Peyer's patch (tissue), 4 donors: Measurements from ENCODE around the gene NFATC3.

Experiments used
- POLR2A ChIP-seq, 2 donors: fragments of 450-650 bp; IDR thresholded peaks; one replicate each; pipeline ENCODE4 v1.5.1; 2017; ENCODE audit warnings: antibody characterized with exemption in 2 of 2, mild to moderate bottlenecking in 2 of 2, moderate library complexity in 2 of 2
- TF ChIP-seq, protein P1 (sequence below), 6 experiments: fragments of 450-650 bp in 4 of 6; fragments of 200-600 bp in 2 of 6; sonication (generic) in 1 of 6; IDR thresholded peaks; one replicate each; pipeline ENCODE4 v1.5.1; 2017 to 2019; ENCODE audit warnings: antibody characterized with exemption in 6 of 6, mild to moderate bottlenecking in 3 of 6, moderate library complexity in 1 of 6

DNA sequence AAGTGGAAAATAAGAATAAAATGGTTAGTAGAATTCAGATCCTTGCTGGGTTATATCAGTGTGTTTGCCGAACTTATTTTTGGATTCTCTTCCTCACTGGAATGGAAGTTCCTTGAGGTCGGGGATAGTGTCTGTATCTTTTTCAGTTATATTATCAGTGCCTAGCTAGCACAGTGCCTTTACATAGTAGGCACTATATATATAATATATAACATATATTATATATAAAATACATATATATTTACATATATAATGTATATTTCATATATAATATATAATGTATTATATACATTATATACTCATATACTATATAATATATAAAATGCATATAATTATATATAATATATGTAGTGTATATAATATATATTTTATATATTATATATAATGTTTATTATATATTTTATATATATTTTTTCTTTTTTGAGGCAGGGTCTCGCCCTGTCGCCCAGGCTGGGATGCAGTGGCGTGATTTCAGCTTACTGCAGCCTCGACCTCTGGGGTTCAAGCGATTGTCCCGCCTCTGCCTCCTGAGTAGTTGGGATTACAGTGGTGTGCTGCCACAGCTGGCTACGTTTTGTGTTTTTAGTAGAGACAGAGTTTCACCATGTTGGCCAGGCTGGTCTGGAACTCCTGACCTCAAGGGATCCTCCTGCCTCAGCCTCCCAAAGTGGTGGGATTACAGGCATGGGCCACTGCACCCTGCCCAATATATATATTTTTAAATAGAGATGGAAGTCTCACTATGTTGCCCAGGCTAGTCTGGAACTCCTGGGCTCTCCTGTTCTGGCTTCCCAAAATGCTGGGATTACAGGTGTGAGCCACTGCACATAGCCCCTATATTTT is 3.2 kb downstream of the NFATC3 start:
- TF ChIP-seq, protein P1, sequence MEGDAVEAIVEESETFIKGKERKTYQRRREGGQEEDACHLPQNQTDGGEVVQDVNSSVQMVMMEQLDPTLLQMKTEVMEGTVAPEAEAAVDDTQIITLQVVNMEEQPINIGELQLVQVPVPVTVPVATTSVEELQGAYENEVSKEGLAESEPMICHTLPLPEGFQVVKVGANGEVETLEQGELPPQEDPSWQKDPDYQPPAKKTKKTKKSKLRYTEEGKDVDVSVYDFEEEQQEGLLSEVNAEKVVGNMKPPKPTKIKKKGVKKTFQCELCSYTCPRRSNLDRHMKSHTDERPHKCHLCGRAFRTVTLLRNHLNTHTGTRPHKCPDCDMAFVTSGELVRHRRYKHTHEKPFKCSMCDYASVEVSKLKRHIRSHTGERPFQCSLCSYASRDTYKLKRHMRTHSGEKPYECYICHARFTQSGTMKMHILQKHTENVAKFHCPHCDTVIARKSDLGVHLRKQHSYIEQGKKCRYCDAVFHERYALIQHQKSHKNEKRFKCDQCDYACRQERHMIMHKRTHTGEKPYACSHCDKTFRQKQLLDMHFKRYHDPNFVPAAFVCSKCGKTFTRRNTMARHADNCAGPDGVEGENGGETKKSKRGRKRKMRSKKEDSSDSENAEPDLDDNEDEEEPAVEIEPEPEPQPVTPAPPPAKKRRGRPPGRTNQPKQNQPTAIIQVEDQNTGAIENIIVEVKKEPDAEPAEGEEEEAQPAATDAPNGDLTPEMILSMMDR (IDR thresholded peaks at IDR 0.05) = no peak
- TF ChIP-seq POLR2A (IDR thresholded peaks at IDR 0.05) = no peak
